Suppressor macrophage treated with lipopolysaccharide for 4 hours (primary cell): ENCODE measurements around the gene CDC42EP4.
"Not testable (repeated sequence)": the region's sequence is repeated elsewhere in the genome, so short reads cannot be mapped to it uniquely, and the experiment has no call there.

Source experiments
- DNase-seq: peaks from one replicate; pipeline ENCODE4 v3.0.0-alpha.2; 2020

Gene CDC42EP4

GRCh38 chr17:73274490-73274889 is 37.3 kb downstream of the CDC42EP4 start:
- no peak for DNase-seq

GRCh38 chr17:73272906-73273218 is 38.9 kb downstream of the CDC42EP4 start:
- no peak for DNase-seq

GRCh38 chr17:73271072-73271471 is 40.7 kb downstream of the CDC42EP4 start:
- DNase-seq = peak; percentile 23

- DNase-seq = no peak
Measured at GRCh38 chr17:73269791-73270190, 42.0 kb downstream of the CDC42EP4 start.

GRCh38 chr17:73269329-73269615 is 42.5 kb downstream of the CDC42EP4 start:
- no peak for DNase-seq

GRCh38 chr17:73268582-73269328 is 43.0 kb downstream of the CDC42EP4 start:
- DNase-seq = no peak

- no peak for DNase-seq
Measured at GRCh38 chr17:73267648-73268537, 43.9 kb downstream of the CDC42EP4 start.

- DNase-seq = no peak
Measured at GRCh38 chr17:73266796-73267195, 45.0 kb downstream of the CDC42EP4 start.

- DNase-seq = no peak
Measured at GRCh38 chr17:73265646-73266640, 45.9 kb downstream of the CDC42EP4 start.

- not testable (repeated sequence) for DNase-seq
Measured at GRCh38 chr17:73264448-73264847, 47.4 kb downstream of the CDC42EP4 start.

GRCh38 chr17:73262676-73263642 is 48.8 kb downstream of the CDC42EP4 start:
- DNase-seq = no peak

GRCh38 chr17:73261952-73262675 is 49.7 kb downstream of the CDC42EP4 start:
- no peak for DNase-seq

GRCh38 chr17:73261617-73261951 is 50.2 kb downstream of the CDC42EP4 start, which contains the start of gene CPSF4L:
CPSF4L (minus strand) TSS chr17:73261880; CDS start chr17:73261818, 62 bp downstream.
- no peak for DNase-seq

- no peak for DNase-seq
Measured at GRCh38 chr17:73257516-73257915, 54.3 kb downstream of the CDC42EP4 start.

GRCh38 chr17:73256220-73256619 is 55.6 kb downstream of the CDC42EP4 start:
- no peak for DNase-seq

- DNase-seq = peak; percentile 44
Measured at GRCh38 chr17:73255671-73256181, 56.1 kb downstream of the CDC42EP4 start.

- no peak for DNase-seq
Measured at GRCh38 chr17:73251871-73252270, 59.9 kb downstream of the CDC42EP4 start.

GRCh38 chr17:73250851-73251640 is 60.8 kb downstream of the CDC42EP4 start:
- no peak for DNase-seq

GRCh38 chr17:73249700-73250099 is 62.1 kb downstream of the CDC42EP4 start:
- no peak for DNase-seq

GRCh38 chr17:73248532-73248931 is 63.3 kb downstream of the CDC42EP4 start:
- no peak for DNase-seq
